Lower leg skin (tissue), 3 donors: ENCODE measurements around the gene DOCK3.

ENCODE experiments used
- CTCF ChIP-seq, 3 donors: fragments of 450-650 bp; IDR thresholded peaks; one replicate each; pipeline ENCODE4 v1.5.1; 2016; ENCODE audit warnings: antibody characterized with exemption in 3 of 3, mild to moderate bottlenecking in 3 of 3, moderate library complexity in 2 of 3
- POLR2A ChIP-seq, 2 donors: fragments of 450-650 bp; IDR thresholded peaks; one replicate each; pipeline ENCODE4 v1.6.1; 2016 to 2017; ENCODE audit warnings: antibody characterized with exemption in 2 of 2, mild to moderate bottlenecking in 1 of 2, moderate library complexity in 1 of 2

GRCh38 chr3:50696276-50696675 is 21.5 kb downstream of the DOCK3 start:
- TF ChIP-seq CTCF (IDR thresholded peaks at IDR 0.05) (no peak), POLR2A (IDR thresholded peaks at IDR 0.05) (no peak)
